Panc1 (cell line): Measurements from ENCODE around the gene ENPP6. TPM values are rescaled to one million over a fixed set of nuclear protein-coding genes. Genes with fewer than 3 reads are reported as not detected.

Experiments used
- ATAC-seq: fragments of 200-7000 bp; cut with Tn5 transposase; 2 replicates; pipeline ENCODE4 v1.9.1; 2020; ENCODE audit warnings: mild to moderate bottlenecking, moderate library complexity
- BruUV-seq: library from RNA; stranded (reverse); fragments of 400-500 nt; replicated peaks from 2 replicates; lab custom pipeline; 2021; lab: Mats Ljungman, UMichigan
- CTCF ChIA-PET: fragments of 300-600 bp; sonication (Branson Sonifier 250); formaldehyde crosslinking; loops from one replicate; lab custom pipeline; 2022; ENCODE audit warnings: antibody characterized with exemption; lab: Charles Lee
- POLR2A ChIA-PET: fragments of 300-600 bp; sonication (Branson Sonifier 250); formaldehyde crosslinking; loops from one replicate; lab custom pipeline; 2022; ENCODE audit warnings: antibody characterized with exemption; lab: Charles Lee
- DNase-seq: peaks from one replicate; pipeline ENCODE4 v3.0.0-alpha.2; 2010; ENCODE audit warnings: low read depth, low spot score
- H3K27ac ChIP-seq: 2 replicates; pipeline ENCODE4 v1.5.1; 2011; ENCODE audit warnings: mild to moderate bottlenecking, low read length, inconsistent platforms
- H3K27me3 ChIP-seq: fragments of 200-500 bp; sonication (Bioruptor generic); 2 replicates; pipeline ENCODE4 v1.6.0; 2014; ENCODE audit warnings: low read length, inconsistent platforms; ENCODE audit not compliant: control insufficient read depth, insufficient read depth
- H3K36me3 ChIP-seq: fragments of 200-500 bp; sonication (Bioruptor generic); 2 replicates; pipeline ENCODE4 v1.5.1; 2014; ENCODE audit warnings: inconsistent platforms, mild to moderate bottlenecking, low read length, moderate library complexity; ENCODE audit not compliant: control insufficient read depth, insufficient read depth
- H3K4me1 ChIP-seq: 2 replicates; pipeline ENCODE4 v1.5.1; 2011; ENCODE audit warnings: inconsistent platforms, mild to moderate bottlenecking, low read length, moderate library complexity; ENCODE audit not compliant: control insufficient read depth, insufficient read depth
- H3K4me3 ChIP-seq, 2 experiments: 2 replicates each; pipeline ENCODE4 v1.5.1; 2011 to 2012; ENCODE audit warnings: low read depth in 2 of 2, low read length in 2 of 2, mild to moderate bottlenecking in 2 of 2, inconsistent platforms in 1 of 2, moderate library complexity in 1 of 2
- H3K9me3 ChIP-seq: fragments of 200-500 bp; sonication (Bioruptor generic); 2 replicates; pipeline ENCODE4 v1.5.1; 2014; ENCODE audit warnings: low read depth, mild to moderate bottlenecking, inconsistent platforms, low read length, moderate library complexity; ENCODE audit not compliant: control insufficient read depth, insufficient read depth
- POLR2AphosphoS5 ChIP-seq: IDR thresholded peaks from 2 replicates; pipeline ENCODE4 v1.6.1; 2012; ENCODE audit warnings: mild to moderate bottlenecking, low read depth, low read length, moderate library complexity
- SIN3A ChIP-seq: IDR thresholded peaks from 2 replicates; pipeline ENCODE4 v1.6.1; 2012; ENCODE audit warnings: low read depth, mild to moderate bottlenecking, low read length, moderate library complexity, borderline replicate concordance; ENCODE audit not compliant: insufficient read depth
- TCF7L2 ChIP-seq: IDR thresholded peaks from 2 replicates; pipeline ENCODE4 v1.6.1; 2011; ENCODE audit warnings: mild to moderate bottlenecking, low read depth, low read length, inconsistent platforms
- in situ Hi-C: cut with HindIII; loops from 2 replicates; pipeline ENCODE4 v1.10.0; 2016; ENCODE audit warnings: low sequenced_read_pairs, low pct_unique_long_range_greater_than_20kb
- intact Hi-C: fragments of 100-400 bp; cut with micrococcal nuclease; formaldehyde crosslinking; loops from one replicate; pipeline ENCODE4 v1.10.0; 2022; ENCODE audit not compliant: unreplicated experiment
- total RNA-seq: library from RNA; stranded (reverse); gene quantifications from one replicate; pipeline ENCODE4 v1.2.1, GENCODE V29; 2021; ENCODE audit not compliant: unreplicated experiment
- TF ChIP-seq, protein P1 (sequence below), 2 experiments: IDR thresholded peaks; 2 replicates each; pipeline ENCODE4 v1.6.1; 2011 to 2012; ENCODE audit warnings: low read depth in 2 of 2, control low read depth in 1 of 2, low read length in 1 of 2, mild to moderate bottlenecking in 1 of 2, moderate library complexity in 1 of 2; ENCODE audit not compliant: insufficient read depth in 1 of 2
- TF ChIP-seq, protein P2 (sequence below): fragments of 450-650 bp; IDR thresholded peaks from 2 replicates; pipeline ENCODE4 v1.5.1; 2017; ENCODE audit warnings: mild to moderate bottlenecking

ENPP6 gene
- total RNA-seq, 1 experiment from 2014 or later, result not detected

DNA sequence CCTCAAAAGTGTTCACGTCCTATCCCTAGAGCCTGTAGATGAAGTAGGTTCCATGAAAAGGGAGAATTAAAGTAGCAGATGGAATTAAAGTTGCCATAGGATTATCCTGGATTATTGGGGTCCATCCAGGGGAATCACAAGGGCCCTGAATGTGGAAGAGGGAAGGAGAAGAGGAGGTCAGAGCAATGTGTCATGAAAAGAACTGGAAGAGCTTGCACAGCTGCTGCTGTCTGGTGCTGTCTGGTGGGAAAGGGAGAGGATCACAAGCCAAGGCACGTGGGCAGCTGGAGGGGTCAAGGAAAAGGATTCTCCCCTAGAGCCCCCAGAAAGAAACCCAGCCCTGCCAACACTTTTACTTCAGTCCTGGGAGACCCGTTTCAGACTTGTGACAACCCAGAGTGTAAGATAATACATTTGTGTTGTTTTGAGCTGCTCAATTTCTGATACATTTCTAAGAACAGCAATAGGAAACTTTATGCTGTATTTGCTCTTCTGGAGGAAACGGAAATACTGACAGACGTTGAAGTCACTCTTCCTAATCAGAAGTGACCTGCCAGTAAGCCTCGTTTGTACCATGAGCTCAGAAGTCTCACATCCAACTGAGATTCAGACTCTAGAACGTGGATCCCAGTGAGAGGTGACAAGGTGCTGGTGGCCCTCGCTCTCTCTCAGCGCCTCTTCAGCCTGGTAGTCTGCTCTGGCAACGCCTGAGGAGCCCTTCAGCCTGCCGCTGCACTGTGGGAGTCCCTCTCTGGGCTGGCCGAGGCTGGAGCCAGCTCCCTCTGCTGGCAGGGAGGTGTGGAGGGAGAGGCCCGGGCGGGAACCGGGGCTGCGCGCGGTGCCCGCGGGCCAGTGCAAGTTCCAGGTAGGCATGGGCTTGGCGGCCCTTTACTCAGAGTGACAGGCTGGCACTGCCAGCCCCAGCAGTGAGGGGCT is 34.7 kb upstream of the ENPP6 start:
- Histone ChIP-seq H3K4me3 (no peak overlapping the region), H3K27me3 (no peaks in the 10 kb centered on the region), H3K27ac (no peak overlapping the region), H3K36me3 (no peaks in the 10 kb centered on the region), H3K9me3 (no peaks in the 10 kb centered on the region), H3K4me1 (no peaks in the 10 kb centered on the region)
- ATAC-seq (no peak), DNase-seq (no peak)
- no TSS peak for BruUV-seq
- in situ Hi-C loops (no loop called here), intact Hi-C loops (no loop called here)
- POLR2A ChIA-PET, result no interaction called here
- CTCF ChIA-PET, result interaction anchor here (1.2 kb wide), 1 partner anchor 12 kb away, joined by 3 read pairs; no protein-coding TSS in a partner anchor
- TF ChIP-seq, protein P1, sequence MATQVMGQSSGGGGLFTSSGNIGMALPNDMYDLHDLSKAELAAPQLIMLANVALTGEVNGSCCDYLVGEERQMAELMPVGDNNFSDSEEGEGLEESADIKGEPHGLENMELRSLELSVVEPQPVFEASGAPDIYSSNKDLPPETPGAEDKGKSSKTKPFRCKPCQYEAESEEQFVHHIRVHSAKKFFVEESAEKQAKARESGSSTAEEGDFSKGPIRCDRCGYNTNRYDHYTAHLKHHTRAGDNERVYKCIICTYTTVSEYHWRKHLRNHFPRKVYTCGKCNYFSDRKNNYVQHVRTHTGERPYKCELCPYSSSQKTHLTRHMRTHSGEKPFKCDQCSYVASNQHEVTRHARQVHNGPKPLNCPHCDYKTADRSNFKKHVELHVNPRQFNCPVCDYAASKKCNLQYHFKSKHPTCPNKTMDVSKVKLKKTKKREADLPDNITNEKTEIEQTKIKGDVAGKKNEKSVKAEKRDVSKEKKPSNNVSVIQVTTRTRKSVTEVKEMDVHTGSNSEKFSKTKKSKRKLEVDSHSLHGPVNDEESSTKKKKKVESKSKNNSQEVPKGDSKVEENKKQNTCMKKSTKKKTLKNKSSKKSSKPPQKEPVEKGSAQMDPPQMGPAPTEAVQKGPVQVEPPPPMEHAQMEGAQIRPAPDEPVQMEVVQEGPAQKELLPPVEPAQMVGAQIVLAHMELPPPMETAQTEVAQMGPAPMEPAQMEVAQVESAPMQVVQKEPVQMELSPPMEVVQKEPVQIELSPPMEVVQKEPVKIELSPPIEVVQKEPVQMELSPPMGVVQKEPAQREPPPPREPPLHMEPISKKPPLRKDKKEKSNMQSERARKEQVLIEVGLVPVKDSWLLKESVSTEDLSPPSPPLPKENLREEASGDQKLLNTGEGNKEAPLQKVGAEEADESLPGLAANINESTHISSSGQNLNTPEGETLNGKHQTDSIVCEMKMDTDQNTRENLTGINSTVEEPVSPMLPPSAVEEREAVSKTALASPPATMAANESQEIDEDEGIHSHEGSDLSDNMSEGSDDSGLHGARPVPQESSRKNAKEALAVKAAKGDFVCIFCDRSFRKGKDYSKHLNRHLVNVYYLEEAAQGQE (IDR thresholded peaks at IDR 0.05; ENCODE audit: insufficient read depth in 1 of 2, low read depth in 2 of 2, low read length in 1 of 2), result no peak
- no peak for TF ChIP-seq SIN3A

DNA sequence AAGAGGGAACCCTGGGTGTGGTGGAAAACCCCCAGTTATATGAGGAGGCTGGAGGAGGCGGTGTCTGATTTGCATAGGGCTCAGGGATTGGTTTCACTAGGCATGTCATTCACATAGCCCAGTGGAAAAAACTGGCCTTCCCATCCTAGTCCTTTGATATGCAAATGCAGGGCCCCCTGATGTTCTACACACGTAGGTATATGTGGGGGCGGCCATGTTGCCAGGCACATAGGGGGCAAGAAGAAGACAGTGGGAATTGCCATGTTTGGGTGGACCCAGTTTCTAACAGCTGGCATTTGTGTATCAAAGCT is 34.0 kb upstream of the ENPP6 start:
- no peak overlapping the region for H3K27ac ChIP-seq
- H3K4me3 ChIP-seq, result no peak overlapping the region
- DNase-seq, result no peak
- H3K4me1 ChIP-seq, result no peaks in the 10 kb centered on the region
- ATAC-seq, result no peak
- CTCF ChIA-PET, result no interaction called here
- no peaks in the 10 kb centered on the region for H3K27me3 ChIP-seq
- H3K36me3 ChIP-seq, result no peaks in the 10 kb centered on the region
- BruUV-seq, result no TSS peak
- TF ChIP-seq, protein P1 (IDR thresholded peaks at IDR 0.05; ENCODE audit: insufficient read depth in 1 of 2, low read depth in 2 of 2, low read length in 1 of 2), result no peak
- TF ChIP-seq POLR2AphosphoS5 (no peak), TCF7L2 (no peak), SIN3A (no peak)
- TF ChIP-seq, protein P2, sequence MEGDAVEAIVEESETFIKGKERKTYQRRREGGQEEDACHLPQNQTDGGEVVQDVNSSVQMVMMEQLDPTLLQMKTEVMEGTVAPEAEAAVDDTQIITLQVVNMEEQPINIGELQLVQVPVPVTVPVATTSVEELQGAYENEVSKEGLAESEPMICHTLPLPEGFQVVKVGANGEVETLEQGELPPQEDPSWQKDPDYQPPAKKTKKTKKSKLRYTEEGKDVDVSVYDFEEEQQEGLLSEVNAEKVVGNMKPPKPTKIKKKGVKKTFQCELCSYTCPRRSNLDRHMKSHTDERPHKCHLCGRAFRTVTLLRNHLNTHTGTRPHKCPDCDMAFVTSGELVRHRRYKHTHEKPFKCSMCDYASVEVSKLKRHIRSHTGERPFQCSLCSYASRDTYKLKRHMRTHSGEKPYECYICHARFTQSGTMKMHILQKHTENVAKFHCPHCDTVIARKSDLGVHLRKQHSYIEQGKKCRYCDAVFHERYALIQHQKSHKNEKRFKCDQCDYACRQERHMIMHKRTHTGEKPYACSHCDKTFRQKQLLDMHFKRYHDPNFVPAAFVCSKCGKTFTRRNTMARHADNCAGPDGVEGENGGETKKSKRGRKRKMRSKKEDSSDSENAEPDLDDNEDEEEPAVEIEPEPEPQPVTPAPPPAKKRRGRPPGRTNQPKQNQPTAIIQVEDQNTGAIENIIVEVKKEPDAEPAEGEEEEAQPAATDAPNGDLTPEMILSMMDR, result no peak
- no peaks in the 10 kb centered on the region for H3K9me3 ChIP-seq
- intact Hi-C loops (no loop called here), in situ Hi-C loops (no loop called here)
- POLR2A ChIA-PET, result no interaction called here
